ENCODE results near the gene NFATC2.

DNA sequence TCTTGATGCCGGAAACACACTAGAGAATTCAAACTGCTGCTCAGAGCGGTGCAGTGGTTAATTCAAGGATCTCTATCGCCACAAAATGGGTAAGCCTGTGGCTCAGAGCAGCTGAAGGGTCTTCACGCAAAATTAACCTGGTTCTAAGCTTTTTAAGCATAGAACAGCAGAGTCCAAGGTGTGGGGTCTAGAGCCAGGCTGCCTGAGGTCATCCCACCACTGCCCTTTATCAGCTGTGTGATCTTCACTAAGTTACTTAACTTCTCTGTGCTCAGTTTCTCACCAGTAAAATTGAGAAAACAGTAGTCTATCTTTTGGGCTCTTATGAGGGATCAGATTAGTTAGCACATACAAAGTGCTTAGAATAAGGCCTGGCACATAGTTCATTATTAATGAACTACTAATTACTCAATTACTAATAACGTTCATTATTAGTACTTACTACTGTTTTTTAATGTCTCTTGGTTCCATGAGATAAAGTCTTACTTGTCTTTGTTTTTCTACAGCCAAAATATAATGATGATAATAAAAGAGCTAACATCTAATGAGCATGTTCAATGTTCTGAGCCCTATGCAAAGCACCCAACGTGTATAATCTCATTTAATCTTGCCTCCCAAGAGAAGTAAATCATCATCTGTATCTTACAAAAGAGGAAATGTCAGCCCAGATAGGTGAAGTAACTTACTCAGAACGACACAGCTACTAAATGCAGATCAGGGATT is 92.9 kb downstream of the NFATC2 start:
- TF ChIP-seq EZH2 (IDR thresholded peaks at IDR 0.05; ENCODE audit: borderline replicate concordance, low read length) = no peak
- TF ChIP-seq, protein P1, sequence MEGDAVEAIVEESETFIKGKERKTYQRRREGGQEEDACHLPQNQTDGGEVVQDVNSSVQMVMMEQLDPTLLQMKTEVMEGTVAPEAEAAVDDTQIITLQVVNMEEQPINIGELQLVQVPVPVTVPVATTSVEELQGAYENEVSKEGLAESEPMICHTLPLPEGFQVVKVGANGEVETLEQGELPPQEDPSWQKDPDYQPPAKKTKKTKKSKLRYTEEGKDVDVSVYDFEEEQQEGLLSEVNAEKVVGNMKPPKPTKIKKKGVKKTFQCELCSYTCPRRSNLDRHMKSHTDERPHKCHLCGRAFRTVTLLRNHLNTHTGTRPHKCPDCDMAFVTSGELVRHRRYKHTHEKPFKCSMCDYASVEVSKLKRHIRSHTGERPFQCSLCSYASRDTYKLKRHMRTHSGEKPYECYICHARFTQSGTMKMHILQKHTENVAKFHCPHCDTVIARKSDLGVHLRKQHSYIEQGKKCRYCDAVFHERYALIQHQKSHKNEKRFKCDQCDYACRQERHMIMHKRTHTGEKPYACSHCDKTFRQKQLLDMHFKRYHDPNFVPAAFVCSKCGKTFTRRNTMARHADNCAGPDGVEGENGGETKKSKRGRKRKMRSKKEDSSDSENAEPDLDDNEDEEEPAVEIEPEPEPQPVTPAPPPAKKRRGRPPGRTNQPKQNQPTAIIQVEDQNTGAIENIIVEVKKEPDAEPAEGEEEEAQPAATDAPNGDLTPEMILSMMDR (IDR thresholded peaks at IDR 0.05; ENCODE audit: low read length) = no peak
